LNCaP clone FGC (cell line): ENCODE data around the gene TFF3.
A peak's percentile ranks its signal among the peaks of the same experiment; 100 is the strongest.

Experiments used
- DNase-seq: peaks from one replicate; pipeline ENCODE4 v3.0.0-alpha.2; 2011; ENCODE audit warnings: low read depth
- H3K4me3 ChIP-seq: 2 replicates; pipeline ENCODE4 v1.5.1; 2011; ENCODE audit warnings: mild to moderate bottlenecking, low read depth, low read length, control low read depth
- CTCF ChIP-seq: IDR thresholded peaks from 2 replicates; pipeline ENCODE4 v1.5.1; 2012; ENCODE audit warnings: mild to moderate bottlenecking; ENCODE audit not compliant: control insufficient read depth, insufficient read depth; ENCODE audit errors: extremely low read depth

Gene TFF3

GRCh38 chr21:42314616-42315295 lies 453 bp downstream of the TFF3 start:
- DNase-seq, result no peak
- no peak overlapping the region for H3K4me3 ChIP-seq
- TF ChIP-seq CTCF, result no peak

GRCh38 chr21:42313501-42313969 lies 1.7 kb downstream of the TFF3 start:
- no peak overlapping the region for H3K4me3 ChIP-seq
- DNase-seq, result peak; percentile 36
- no peak for TF ChIP-seq CTCF

- no peak for DNase-seq
- no peak for TF ChIP-seq CTCF
Measured at GRCh38 chr21:42312626-42313104, 2.5 kb downstream of the TFF3 start.

GRCh38 chr21:42311816-42312625 lies 3.2 kb downstream of the TFF3 start:
- TF ChIP-seq CTCF, result no peak
- DNase-seq, result no peak
- no peak overlapping the region for H3K4me3 ChIP-seq

More at GRCh38 chr21:42312626-42313104, 2.5 kb downstream of the TFF3 start:
- H3K4me3 ChIP-seq, result no peak overlapping the region

GRCh38 chr21:42311160-42311559 lies 4.0 kb downstream of the TFF3 start:
- H3K4me3 ChIP-seq, result no peak overlapping the region
- no peak for TF ChIP-seq CTCF

GRCh38 chr21:42310411-42311001 lies 4.7 kb downstream of the TFF3 start:
- TF ChIP-seq CTCF, result no peak
- DNase-seq, result no peak
- no peak overlapping the region for H3K4me3 ChIP-seq

More at GRCh38 chr21:42311160-42311559, 4.0 kb downstream of the TFF3 start:
- DNase-seq, result no peak
